NCI-H226 (cell line): Measurements from ENCODE around the gene ZNF91.
"Not testable (repeated sequence)": the region's sequence is repeated elsewhere in the genome, so short reads cannot be mapped to it uniquely, and the experiment has no call there.

ENCODE experiments used
- DNase-seq: peaks from one replicate; pipeline ENCODE4 v3.0.0-alpha.2; 2015

Gene ZNF91

DNA sequence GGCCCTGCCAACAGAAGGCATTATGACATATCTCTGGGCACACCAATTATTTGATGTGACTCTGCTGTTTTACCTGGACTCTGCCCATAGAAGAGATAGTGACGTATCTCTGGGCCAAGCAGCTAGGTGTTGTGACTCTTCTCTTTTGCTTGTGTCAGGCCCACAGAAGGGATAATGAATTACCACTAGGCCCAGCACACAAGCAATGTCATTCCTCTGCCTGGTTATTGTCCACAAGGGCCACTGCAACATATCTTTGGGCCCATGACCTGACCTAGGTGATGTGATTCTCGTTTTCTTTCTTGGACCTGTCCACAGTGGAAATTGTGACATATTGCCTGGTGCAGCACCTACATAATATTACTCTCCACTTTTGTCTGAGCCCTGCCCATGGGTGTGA is 80.0 kb downstream of the ZNF91 start:
- DNase-seq = no peak

DNA sequence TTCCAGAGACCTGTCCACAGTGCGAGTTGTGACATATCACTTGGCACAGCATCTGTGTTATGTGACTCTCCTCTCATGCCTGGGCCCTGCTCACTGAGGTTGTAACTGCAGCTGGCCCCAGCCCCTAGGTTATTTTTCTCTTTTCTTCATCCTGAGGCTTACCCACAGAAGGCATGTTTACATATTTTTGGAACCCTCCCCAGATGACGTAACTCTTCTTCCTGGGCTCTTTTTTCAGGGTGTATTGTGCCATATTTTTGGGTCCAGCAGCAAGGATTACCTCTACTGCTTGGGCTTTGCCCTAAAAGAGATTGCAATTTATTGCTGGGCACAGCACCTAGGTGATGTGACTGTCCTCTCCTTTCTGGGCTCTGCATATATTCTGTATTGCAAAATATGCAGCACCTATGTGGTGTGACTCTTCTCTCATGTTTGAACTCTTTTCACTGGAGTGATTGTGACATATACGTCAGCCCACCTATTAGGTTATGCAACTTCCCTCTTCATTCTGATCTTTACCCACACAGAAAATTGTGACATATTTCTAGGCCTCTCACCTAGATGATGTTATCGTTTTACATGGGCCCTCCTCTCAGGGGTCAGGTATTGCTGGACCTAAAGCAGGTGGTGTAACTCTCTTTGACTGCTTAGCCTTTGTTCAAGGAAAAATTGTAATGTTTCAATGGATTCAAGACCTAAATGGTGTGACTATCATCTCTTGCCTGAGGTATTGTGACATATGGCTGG is 80.6 kb downstream of the ZNF91 start:
- DNase-seq = no peak

DNA sequence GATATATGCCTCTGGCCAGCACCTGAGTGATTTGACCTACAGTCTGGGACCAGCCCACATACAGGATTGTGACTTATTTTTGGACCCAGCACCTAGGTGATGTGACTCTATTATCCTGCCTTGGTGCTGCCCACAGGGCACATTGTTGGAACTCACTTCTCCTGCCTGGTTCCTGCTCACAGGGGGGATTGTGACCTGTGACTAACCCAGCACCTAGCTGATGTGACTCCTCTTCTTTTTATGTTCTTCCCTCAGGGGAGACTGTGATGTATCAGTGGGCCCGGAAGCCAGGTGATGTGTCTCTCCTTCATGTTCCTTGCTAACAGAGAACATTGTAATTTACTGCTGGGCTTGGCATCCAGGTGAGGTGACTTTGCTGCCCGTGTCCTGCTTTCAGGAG is 82.1 kb downstream of the ZNF91 start:
- no peak for DNase-seq

DNA sequence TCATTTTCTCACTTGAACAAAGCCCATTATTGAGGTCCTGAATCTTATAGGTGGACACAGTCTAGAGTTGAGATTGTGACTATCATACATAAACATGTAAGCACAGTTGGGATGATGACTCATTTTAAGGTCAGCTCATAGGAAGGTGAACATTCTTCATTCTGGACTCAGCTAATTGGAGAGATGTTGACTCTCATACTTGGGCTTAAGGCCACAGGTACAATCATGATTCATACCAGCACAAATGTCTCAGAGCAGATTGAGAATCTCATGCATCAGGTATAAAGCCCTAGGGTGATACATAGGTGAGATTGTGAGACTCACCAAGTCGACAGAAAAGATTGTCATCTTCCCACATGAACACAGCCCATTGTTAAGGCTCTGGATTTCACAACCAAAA is 82.8 kb downstream of the ZNF91 start:
- peak; percentile 9 for DNase-seq

DNA sequence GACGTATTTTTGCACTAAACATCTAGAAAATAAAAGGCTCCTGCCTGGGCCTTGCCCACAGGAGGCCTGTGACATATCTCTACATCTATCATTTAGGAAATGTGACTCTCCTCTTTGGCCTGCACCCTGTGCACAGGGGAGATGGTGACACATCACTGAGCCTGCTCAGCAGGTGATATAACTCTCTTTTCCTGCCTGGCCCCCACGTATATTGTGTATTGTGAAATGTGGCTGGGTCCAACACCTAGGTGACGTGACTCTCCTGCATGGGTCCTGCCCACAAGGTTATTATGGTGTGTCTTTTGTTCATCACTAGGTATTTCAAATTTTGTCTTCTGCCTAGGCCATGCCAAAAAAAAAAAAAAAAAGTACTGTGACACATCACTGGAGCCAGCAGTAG is 83.7 kb downstream of the ZNF91 start:
- DNase-seq = no peak

DNA sequence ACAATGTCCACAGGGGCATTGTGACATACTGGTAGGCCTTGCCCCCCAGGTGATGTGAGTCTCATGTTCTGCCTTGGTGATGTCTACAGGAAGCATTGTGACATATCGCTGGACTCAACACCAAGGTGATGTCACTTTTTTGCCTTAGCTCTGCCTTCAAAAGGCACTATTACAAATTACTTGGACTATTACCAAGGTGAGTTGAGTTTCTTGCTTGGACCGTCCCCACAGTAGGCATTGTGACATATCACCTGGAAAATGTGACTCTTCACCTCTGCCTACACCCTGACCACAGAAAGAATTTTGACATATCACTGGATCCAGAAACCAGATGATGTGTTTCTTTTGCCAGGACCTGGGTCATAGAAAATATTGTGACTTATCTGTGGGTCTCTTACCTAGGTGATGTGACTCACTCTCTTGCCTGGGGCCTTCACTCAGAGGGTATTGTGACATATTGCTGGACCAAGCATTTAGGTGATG is 84.5 kb downstream of the ZNF91 start:
- no peak for DNase-seq

DNA sequence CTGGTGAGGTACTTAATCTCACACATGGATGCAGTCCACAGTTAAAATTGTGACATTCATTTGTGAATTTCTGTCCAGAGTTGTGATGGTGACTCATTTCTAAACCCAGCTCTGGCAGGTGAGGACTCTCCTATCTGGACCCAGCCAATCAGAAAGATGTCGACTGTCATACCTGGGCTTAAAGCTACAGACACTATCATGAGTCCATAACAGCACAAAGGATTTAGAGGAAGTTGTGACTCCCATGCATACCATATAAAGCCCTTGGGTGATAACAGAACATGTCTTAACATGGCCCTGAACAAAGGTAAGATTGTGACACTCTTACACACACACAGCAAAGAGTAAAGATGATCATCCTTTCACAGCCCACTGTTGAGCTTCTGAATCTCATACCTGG is 85.3 kb downstream of the ZNF91 start:
- no peak for DNase-seq

DNA sequence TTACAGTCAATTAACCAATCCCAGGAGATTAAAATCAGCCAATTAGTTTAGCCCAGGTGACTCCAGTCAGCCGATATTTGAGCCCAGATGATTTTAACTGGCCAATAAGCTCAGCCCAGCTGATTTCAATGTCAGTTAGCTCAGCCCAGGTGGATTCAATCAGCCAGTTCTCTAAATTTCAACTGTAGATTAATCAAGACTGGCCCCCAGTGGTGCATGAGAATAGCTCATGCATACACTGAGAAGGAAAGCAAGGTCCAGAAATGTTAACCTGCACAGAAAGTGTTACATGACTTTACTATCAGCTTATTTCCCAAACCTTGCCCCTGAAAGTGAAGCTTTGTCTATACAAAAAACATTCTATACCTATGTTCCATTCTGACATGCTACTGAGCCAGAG is 89.7 kb downstream of the ZNF91 start:
- no peak for DNase-seq

DNA sequence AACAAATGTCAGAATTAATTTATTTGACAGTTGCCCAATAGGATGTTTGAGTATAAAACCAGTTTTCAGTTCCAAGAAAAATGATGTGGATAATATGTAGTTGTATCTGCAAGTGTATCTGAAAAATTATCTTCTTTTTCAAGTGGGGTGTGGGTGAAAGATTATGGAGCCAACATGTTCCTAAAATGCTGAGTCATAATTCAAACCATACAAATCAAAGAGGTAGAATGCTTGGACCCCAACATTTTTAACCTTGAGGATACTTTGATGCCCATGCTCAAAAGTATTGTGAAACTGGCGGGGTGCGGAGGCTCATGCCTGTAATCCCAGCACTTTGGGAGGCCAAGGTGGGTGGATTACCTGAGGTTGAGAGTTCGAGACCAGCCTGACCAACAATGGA is 91.0 kb downstream of the ZNF91 start:
- no peak for DNase-seq

DNA sequence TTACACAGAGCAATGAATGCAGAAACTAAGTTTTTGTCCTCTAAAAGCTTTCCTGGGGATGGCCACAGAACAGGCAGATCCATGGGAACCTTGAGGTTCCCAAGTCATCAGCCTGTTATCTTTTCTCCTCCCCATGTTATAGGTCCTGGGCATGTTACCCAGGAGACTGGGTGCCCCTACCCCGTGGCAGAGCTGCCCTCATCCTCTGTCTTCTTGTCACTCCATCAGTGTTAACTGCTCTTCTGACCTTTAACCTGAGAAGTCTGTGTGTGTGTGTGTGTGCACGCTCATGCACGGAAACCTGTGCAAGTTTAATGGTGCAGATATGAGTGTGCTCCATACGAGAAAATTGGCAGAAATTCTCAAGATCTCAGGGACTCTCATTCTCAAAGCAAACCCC is 101.1 kb downstream of the ZNF91 start:
- no peak for DNase-seq

DNA sequence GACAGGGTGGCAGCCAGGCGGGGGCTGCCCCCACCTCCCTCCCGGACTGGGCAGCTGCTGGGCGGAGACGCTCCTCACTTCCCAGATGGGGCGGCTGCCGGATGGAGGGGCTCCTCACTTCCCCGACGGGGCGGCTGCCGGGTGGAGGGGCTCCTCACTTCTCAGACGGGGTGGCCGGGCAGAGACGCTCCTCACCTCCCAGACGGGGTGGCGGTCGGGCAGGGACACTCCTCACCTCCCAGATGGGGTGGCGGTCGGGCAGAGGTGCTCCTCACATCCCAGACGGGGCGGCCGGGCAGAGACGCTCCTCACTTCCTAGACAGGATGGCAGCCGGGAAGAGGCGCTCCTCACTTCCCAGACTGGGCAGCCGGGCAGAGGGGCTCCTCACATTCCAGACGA is 105.3 kb downstream of the ZNF91 start:
- DNase-seq = not testable (repeated sequence)
